PC-3 (cell line): ENCODE data around the gene PTPRN. TPM values are rescaled to one million over a fixed set of nuclear protein-coding genes. Genes with fewer than 3 reads are reported as not detected.
"Not testable (repeated sequence)": the region's sequence is repeated elsewhere in the genome, so short reads cannot be mapped to it uniquely, and the experiment has no call there.

ENCODE experiments used
- ATAC-seq: fragments of 200-7000 bp; cut with Tn5 transposase; 2 replicates; pipeline ENCODE4 v1.9.1; 2020; ENCODE audit warnings: mild to moderate bottlenecking, moderate library complexity
- BruUV-seq: library from RNA; stranded (reverse); fragments of 400-500 nt; replicated peaks from 2 replicates; lab custom pipeline; 2021; lab: Mats Ljungman, UMichigan
- CTCF ChIA-PET: fragments of 300-600 bp; sonication (Branson Sonifier 250); formaldehyde crosslinking; loops from one replicate; lab custom pipeline; 2022; ENCODE audit warnings: antibody characterized with exemption; lab: Charles Lee
- POLR2A ChIA-PET: fragments of 300-600 bp; sonication (Branson Sonifier 250); formaldehyde crosslinking; loops from one replicate; lab custom pipeline; 2022; ENCODE audit warnings: antibody characterized with exemption; ENCODE audit not compliant: unreplicated experiment; lab: Charles Lee
- DNase-seq: peaks from one replicate; pipeline ENCODE4 v3.0.0-alpha.2; 2015
- H2AFZ ChIP-seq: fragments of 300-600 bp; sonication (generic); 2 replicates; pipeline ENCODE4 v1.6.0; 2016; ENCODE audit warnings: antibody characterized with exemption, low read length
- H3F3A ChIP-seq: fragments of 300-600 bp; sonication (generic); one replicate; pipeline ENCODE4 v1.6.0; 2017; ENCODE audit warnings: antibody characterized with exemption, low read length, control low read depth, mild to moderate bottlenecking; ENCODE audit not compliant: unreplicated experiment
- H3K27ac ChIP-seq: fragments of 300-600 bp; sonication (generic); 2 replicates; pipeline ENCODE4 v1.5.1; 2016; ENCODE audit warnings: mild to moderate bottlenecking, low read length
- H3K27me3 ChIP-seq: fragments of 300-600 bp; sonication (generic); 2 replicates; pipeline ENCODE4 v1.6.1; 2016; ENCODE audit warnings: low read length, mixed read lengths
- H3K36me3 ChIP-seq: fragments of 300-600 bp; sonication (generic); 2 replicates; pipeline ENCODE4 v1.6.1; 2016; ENCODE audit warnings: low read depth, mixed run types, low read length, mixed read lengths
- H3K4me1 ChIP-seq: fragments of 300-600 bp; sonication (generic); 2 replicates; pipeline ENCODE4 v1.5.1; 2016; ENCODE audit warnings: low read length; ENCODE audit not compliant: insufficient read depth
- H3K4me2 ChIP-seq: fragments of 300-600 bp; sonication (generic); 2 replicates; pipeline ENCODE4 v1.6.0; 2016; ENCODE audit warnings: low read length
- H3K4me3 ChIP-seq: fragments of 300-600 bp; sonication (generic); 2 replicates; pipeline ENCODE4 v1.5.1; 2016; ENCODE audit warnings: mild to moderate bottlenecking, low read length, mixed read lengths
- H3K79me2 ChIP-seq: fragments of 300-600 bp; sonication (generic); 2 replicates; pipeline ENCODE4 v1.6.1; 2017; ENCODE audit warnings: low read length, mixed read lengths
- H3K9ac ChIP-seq: fragments of 300-600 bp; sonication (generic); 2 replicates; pipeline ENCODE4 v1.6.0; 2016; ENCODE audit warnings: mild to moderate bottlenecking, low read length
- H3K9me2 ChIP-seq: fragments of 300-600 bp; sonication (generic); replicated peaks from 2 replicates; pipeline ENCODE4 v1.6.1; 2016; ENCODE audit warnings: mixed run types, low read length, mixed read lengths
- H3K9me3 ChIP-seq: fragments of 300-600 bp; sonication (generic); 2 replicates; pipeline ENCODE4 v1.6.1; 2016; ENCODE audit warnings: low read length, mixed read lengths
- H4K20me1 ChIP-seq: fragments of 300-600 bp; sonication (generic); 2 replicates; pipeline ENCODE4 v1.6.1; 2016; ENCODE audit warnings: low read length, mixed read lengths
- EZH2 ChIP-seq: fragments of 300-600 bp; sonication (generic); IDR thresholded peaks from one replicate; pipeline ENCODE4 v1.6.1; 2017; ENCODE audit warnings: antibody characterized with exemption, mild to moderate bottlenecking, low read length; ENCODE audit not compliant: unreplicated experiment
- EZH2phosphoT487 ChIP-seq: fragments of 300-600 bp; sonication (generic); IDR thresholded peaks from 2 replicates; pipeline ENCODE4 v1.6.1; 2018; ENCODE audit warnings: mild to moderate bottlenecking, antibody characterized with exemption, low read length, borderline replicate concordance
- intact Hi-C: fragments of 100-400 bp; cut with micrococcal nuclease; formaldehyde crosslinking; loops from 2 replicates; pipeline ENCODE4 v1.9.0; 2023
- total RNA-seq: library from RNA; depleted of rRNA; stranded (reverse); fragments of >200 nt; gene quantifications from 2 replicates; pipeline ENCODE4 v1.2.3, GENCODE V29; 2014
- TF ChIP-seq, protein P1 (sequence below): fragments of 300-600 bp; sonication (generic); conservative IDR thresholded peaks from 2 replicates; pipeline ENCODE4 v1.5.1; 2017; ENCODE audit warnings: antibody characterized with exemption, low read depth, mild to moderate bottlenecking, low read length

Gene PTPRN
- total RNA-seq, 1 experiment from 2014 or later: 0.07 TPM

DNA sequence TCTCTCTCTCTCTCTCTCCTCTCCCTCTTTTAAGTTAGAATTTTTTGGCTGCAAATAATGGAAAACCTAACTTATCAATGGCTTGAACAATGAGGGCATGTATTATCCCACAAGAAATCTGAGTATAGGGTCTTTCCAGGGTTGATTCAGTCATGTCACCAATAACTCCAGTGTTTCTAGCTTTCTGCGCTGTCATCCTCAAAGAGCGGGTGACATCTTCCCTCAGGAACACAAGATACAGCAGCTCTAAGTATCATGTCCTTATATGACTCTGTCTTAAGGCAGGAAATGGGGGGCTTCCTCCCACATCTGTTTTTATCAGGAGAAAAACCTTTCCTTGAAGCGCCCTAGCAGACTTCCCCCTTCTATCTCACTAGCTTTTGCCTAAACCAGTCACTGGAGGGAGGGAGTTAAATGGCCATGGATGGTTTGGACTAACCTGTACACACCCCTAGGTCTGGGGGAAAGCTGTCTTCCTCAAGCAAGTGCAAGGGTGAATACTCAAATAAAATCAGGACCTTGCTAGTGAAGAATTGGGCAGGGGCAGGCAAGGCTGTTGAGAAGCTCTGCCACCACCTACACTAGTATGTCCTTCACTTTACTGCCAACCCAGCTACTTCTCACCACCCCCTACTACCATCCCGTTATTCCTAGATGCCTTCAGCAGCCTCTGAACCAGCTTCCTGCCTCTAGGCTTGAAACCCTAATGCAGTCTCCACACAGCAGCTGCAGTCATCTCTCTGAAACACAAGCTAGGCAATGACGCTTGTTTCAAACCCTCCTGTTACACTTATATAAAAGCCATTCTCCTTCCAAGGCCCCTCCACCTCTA lies 48.0 kb downstream of the PTPRN start:
- no peak for TF ChIP-seq EZH2
- no peak for TF ChIP-seq EZH2phosphoT487
- TF ChIP-seq, protein P1, sequence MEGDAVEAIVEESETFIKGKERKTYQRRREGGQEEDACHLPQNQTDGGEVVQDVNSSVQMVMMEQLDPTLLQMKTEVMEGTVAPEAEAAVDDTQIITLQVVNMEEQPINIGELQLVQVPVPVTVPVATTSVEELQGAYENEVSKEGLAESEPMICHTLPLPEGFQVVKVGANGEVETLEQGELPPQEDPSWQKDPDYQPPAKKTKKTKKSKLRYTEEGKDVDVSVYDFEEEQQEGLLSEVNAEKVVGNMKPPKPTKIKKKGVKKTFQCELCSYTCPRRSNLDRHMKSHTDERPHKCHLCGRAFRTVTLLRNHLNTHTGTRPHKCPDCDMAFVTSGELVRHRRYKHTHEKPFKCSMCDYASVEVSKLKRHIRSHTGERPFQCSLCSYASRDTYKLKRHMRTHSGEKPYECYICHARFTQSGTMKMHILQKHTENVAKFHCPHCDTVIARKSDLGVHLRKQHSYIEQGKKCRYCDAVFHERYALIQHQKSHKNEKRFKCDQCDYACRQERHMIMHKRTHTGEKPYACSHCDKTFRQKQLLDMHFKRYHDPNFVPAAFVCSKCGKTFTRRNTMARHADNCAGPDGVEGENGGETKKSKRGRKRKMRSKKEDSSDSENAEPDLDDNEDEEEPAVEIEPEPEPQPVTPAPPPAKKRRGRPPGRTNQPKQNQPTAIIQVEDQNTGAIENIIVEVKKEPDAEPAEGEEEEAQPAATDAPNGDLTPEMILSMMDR: no peak
- Histone ChIP-seq H3K9me2 (no peaks in the 10 kb centered on the region), H3K4me2 (no peak overlapping the region), H3K9ac (no peak overlapping the region), H3K9me3 (no peaks in the 10 kb centered on the region), H3K27ac (no peak overlapping the region), H3K27me3 (no peaks in the 10 kb centered on the region), H3F3A (no peaks in the 10 kb centered on the region), H3K4me3 (no peak overlapping the region), H3K36me3 (no peaks in the 10 kb centered on the region), H4K20me1 (no peaks in the 10 kb centered on the region), H3K4me1 (no peaks in the 10 kb centered on the region), H3K79me2 (no peaks in the 10 kb centered on the region), H2AFZ (no peak overlapping the region)
- no peak for ATAC-seq
- BruUV-seq: no TSS peak
- intact Hi-C loops: no loop called here
- no peak for DNase-seq
- POLR2A ChIA-PET: no interaction called here
- CTCF ChIA-PET: no interaction called here

- H3K4me3 ChIP-seq, H3K9me2 ChIP-seq, intact Hi-C loops, H3K9me3 ChIP-seq, BruUV-seq, CTCF ChIA-PET, H3K36me3 ChIP-seq, DNase-seq, H3K79me2 ChIP-seq, H3F3A ChIP-seq, POLR2A ChIA-PET, H3K9ac ChIP-seq, H3K27ac ChIP-seq, H3K4me2 ChIP-seq, H3K4me1 ChIP-seq, H2AFZ ChIP-seq, ATAC-seq, H3K27me3 ChIP-seq, H4K20me1 ChIP-seq: not testable (repeated sequence)
These were observed 50.3 kb downstream of the PTPRN start for GRCh38 chr2:219258942-219259341.

DNA sequence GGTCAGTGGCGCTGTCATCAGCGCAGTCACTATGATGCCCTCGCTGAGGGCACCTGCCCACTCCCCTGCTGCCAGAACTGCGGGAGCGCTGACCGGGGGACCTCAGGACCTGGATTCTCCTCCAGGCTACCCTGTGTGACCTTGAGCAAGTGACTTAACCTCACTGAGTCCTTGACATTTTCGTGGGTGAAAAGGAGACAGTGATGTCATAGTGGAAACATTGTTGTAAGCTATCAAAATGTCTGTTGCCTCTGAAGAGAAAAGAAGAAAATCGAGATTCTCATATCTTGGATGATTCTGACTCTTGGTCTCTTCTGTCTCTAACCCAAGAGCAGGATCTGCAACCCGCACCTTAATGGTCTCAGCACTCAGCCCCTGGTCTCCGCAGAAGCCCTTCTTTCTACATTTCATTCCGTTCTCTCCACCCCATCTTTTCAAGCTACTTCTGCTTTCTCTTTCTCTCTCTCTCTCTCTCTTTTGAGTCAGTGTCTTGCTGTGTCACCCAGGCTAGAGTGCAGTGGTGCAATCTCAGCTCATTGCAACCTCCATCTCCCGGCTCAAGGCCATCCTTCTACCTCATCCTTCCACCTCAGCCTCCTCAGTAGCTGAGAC lies 54.5 kb downstream of the PTPRN start:
- Histone ChIP-seq H2AFZ (peak overlapping the region; percentile 79), H4K20me1 (no peaks in the 10 kb centered on the region), H3K27me3 (no peaks in the 10 kb centered on the region), H3K79me2 (peaks cover 28% of the 10 kb centered on the region), H3K4me3 (peak overlapping the region; percentile 74), H3K9me3 (no peaks in the 10 kb centered on the region), H3F3A (no peaks in the 10 kb centered on the region), H3K4me2 (peak overlapping the region; percentile 90), H3K9ac (no peak overlapping the region), H3K9me2 (no peaks in the 10 kb centered on the region), H3K4me1 (peaks cover 31% of the 10 kb centered on the region), H3K27ac (no peak overlapping the region), H3K36me3 (peaks cover 6% of the 10 kb centered on the region)
- intact Hi-C loops: no loop called here
- ChIA-PET POLR2A (no interaction called here), CTCF (no interaction called here)
- BruUV-seq: no TSS peak
- no peak for TF ChIP-seq EZH2phosphoT487
- TF ChIP-seq, protein P1: no peak
- ATAC-seq (peak; percentile 1), DNase-seq (no peak)
